ENCODE measurements around the gene MIER2. TPM values are rescaled to one million over a fixed set of nuclear protein-coding genes. Genes with fewer than 3 reads are reported as not detected.

The MIER2 gene
- polyA plus RNA-seq, 1 of the 3 experiments (the other 2 are of a cell fraction): 15.9 TPM

GRCh38 chr19:392375-392970 lies 47.9 kb upstream of the MIER2 start:
- Histone ChIP-seq H3K9me3 (no peaks in the 10 kb centered on the region; the same call in 1 of the 2 replicates), H3K27me3 (ENCODE audit: insufficient read depth) (no peaks in the 10 kb centered on the region), H3K9ac (no peak overlapping the region), H3K9me2 (no peaks in the 10 kb centered on the region), H3K36me3 (replicated peaks in 1 of 2; ENCODE audit: control insufficient read depth in 1 of 2, insufficient read depth in 2 of 2, low read length in 1 of 2) (no peaks in the 10 kb centered on the region), H3K79me2 (ENCODE audit: insufficient read depth) (no peaks in the 10 kb centered on the region), H2AFZ (ENCODE audit: low read depth) (no peak overlapping the region), H3K4me1 (ENCODE audit: control insufficient read depth in 1 of 2, insufficient read depth in 2 of 2, low read depth in 1 of 2, low read length in 1 of 2) (peaks cover 0 to 3% of the 10 kb centered on the region in 2 experiments; a peak in 1 of 4 replicates), H3K4me2 (no peak overlapping the region), H3K27ac (ENCODE audit: low read depth in 2 of 2, low read length in 1 of 2) (no peak overlapping the region), H3K4me3 (ENCODE audit: low read depth in 2 of 2, low read length in 1 of 2) (no peak overlapping the region), H3F3A (replicated peaks; ENCODE audit: insufficient read depth) (peaks cover 21% of the 10 kb centered on the region), H4K20me1 (ENCODE audit: insufficient read depth) (no peaks in the 10 kb centered on the region)
- POLR2A ChIA-PET: no interaction called here
- WGBS (ENCODE audit: low lambda C conversion rate): 66% methylated on average over 10 of the region's 17 CpGs
- CTCF ChIA-PET: interaction anchor here (0.6 kb wide), 1 partner anchor 8 kb away, joined by 3 read pairs; no protein-coding TSS in a partner anchor
- TF ChIP-seq REST (IDR thresholded peaks at IDR 0.05; ENCODE audit: low read depth, low read length) (no peak), MXI1 (IDR thresholded peaks at IDR 0.05; ENCODE audit: low read depth, low read length) (no peak), EP300 (IDR thresholded peaks at IDR 0.05; ENCODE audit: borderline replicate concordance in 1 of 2, low read depth in 1 of 2, low read length in 1 of 2) (no peak), PBX3 (IDR thresholded peaks at IDR 0.05) (no peak), GABPA (IDR thresholded peaks at IDR 0.05; ENCODE audit: low read depth) (no peak), ELF1 (IDR thresholded peaks at IDR 0.05) (no peak), NFIC (IDR thresholded peaks at IDR 0.05; ENCODE audit: borderline replicate concordance) (no peak), ZBTB33 (IDR thresholded peaks at IDR 0.05; ENCODE audit: borderline replicate concordance, low read depth) (no peak), USF2 (IDR thresholded peaks at IDR 0.05; ENCODE audit: borderline replicate concordance, low read depth, low read length) (no peak), FOSL2 (IDR thresholded peaks at IDR 0.05; ENCODE audit: borderline replicate concordance, low read depth) (no peak), MEF2A (IDR thresholded peaks at IDR 0.05; ENCODE audit: borderline replicate concordance, low read depth) (no peak), NRF1 (IDR thresholded peaks at IDR 0.05; ENCODE audit: low read depth, low read length) (no peak), RXRA (IDR thresholded peaks at IDR 0.05; ENCODE audit: borderline replicate concordance, low read depth) (no peak), RAD21 (IDR thresholded peaks at IDR 0.05; ENCODE audit: low read length) (no peak), CHD2 (IDR thresholded peaks at IDR 0.05; ENCODE audit: low read length, partially characterized antibody) (no peak)
- no peak for DNase-seq
